Subcutaneous adipose tissue (tissue), 4 donors: ENCODE results near the gene CEP250. TPM values are rescaled to one million over a fixed set of nuclear protein-coding genes. Genes with fewer than 3 reads are reported as not detected.

Experiments
- total RNA-seq, 4 donors: library from RNA; depleted of rRNA; stranded (reverse); fragments of >200 nt; gene quantifications; one replicate each; pipeline ENCODE4 v1.1.0, GENCODE V29; 2016
- TF ChIP-seq, protein P1 (sequence below): fragments of 450-650 bp; IDR thresholded peaks from one replicate; pipeline ENCODE4 v1.5.1; 2016; ENCODE audit warnings: low read depth, mild to moderate bottlenecking, control low read depth, antibody characterized with exemption, moderate library complexity

The CEP250 gene
- total RNA-seq, 4 donors from 2014 or later: 6.8 to 31.6 (median 20.6) TPM

DNA sequence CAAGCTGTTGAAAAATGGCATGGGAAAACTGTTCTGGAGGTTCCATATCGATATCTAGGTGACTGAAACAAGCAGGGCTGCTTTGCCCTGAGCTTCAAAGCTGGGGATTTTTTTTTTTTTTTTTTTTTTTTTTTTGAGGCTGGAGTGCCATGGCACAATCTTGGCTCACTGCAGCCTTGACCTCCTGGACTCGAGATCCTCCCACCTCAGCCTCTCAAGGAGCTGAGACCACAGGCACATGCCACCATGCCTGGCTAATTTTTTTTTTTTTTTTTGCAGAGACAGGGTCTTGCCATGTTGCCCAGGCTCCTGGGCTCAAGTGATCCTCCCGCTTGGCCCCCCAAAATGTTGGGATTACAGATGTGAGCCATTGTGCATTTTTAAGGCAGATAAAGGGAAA, 97.5 kb downstream of the CEP250 start:
- TF ChIP-seq, protein P1, sequence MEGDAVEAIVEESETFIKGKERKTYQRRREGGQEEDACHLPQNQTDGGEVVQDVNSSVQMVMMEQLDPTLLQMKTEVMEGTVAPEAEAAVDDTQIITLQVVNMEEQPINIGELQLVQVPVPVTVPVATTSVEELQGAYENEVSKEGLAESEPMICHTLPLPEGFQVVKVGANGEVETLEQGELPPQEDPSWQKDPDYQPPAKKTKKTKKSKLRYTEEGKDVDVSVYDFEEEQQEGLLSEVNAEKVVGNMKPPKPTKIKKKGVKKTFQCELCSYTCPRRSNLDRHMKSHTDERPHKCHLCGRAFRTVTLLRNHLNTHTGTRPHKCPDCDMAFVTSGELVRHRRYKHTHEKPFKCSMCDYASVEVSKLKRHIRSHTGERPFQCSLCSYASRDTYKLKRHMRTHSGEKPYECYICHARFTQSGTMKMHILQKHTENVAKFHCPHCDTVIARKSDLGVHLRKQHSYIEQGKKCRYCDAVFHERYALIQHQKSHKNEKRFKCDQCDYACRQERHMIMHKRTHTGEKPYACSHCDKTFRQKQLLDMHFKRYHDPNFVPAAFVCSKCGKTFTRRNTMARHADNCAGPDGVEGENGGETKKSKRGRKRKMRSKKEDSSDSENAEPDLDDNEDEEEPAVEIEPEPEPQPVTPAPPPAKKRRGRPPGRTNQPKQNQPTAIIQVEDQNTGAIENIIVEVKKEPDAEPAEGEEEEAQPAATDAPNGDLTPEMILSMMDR: no peak

DNA sequence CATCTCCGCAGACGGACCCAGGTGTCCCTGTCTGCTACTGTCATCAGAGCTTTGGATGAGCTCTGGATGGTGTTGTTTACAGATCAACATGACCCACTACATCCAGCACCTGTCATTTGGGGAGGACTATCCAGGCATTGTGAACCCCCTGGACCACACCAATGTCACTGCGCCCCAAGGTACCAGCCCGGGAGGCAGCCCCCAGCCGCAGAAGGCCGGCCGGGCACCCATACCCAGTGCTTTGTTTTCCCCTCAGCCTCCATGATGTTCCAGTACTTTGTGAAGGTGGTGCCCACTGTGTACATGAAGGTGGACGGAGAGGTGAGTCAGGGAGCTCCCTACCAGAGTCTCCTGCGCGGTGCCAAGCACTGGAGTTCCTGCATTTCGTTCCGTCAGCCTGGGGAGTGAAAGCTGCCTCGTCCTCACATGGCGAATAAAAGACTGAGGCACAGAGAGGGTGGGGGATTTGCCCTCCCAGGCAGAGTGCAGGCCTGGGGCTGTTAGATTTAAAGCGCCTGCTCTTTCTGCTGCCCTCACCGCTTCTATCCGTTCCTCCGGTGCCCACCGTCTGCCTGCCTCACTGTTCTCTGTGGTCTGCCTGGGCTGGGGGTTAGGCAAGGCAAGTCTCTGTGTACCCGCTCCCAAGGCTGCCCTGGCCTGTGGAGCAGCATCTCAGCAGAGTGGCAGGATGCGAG, 100.7 kb downstream of the CEP250 start:
- TF ChIP-seq, protein P1: no peak

DNA sequence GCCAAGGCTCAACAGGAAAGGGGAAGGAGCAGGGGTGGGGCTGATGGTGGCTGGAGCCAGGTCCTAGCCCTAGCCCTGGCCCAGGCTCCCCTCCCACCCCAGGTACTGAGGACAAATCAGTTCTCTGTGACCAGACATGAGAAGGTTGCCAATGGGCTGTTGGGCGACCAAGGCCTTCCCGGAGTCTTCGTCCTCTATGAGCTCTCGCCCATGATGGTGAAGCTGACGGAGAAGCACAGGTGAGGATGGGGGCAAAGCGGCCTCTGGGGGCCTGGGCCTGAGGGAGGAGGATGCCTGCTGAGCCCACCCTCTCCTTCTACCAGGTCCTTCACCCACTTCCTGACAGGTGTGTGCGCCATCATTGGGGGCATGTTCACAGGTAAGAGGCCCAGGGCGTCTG, 101.5 kb downstream of the CEP250 start:
- TF ChIP-seq, protein P1: no peak

DNA sequence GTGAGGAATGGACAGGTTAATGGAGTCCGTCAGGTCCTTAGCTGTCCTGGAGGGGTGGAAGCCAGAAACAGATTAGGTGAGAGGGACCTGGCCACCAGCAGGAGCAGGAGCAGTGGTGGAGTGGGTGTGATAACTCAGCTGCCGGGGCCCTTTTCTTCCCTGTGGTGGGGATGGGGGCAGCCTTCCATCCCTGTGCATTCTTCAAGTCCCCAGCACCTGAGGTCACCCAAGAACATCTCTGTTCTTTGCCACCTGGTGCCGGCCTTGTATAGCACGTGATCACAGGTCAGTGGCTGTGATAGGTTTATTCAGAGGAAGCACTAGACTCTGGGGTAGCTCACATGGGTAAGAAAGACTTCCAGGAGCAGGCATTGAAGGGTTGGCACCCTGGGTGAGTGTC, 103.1 kb downstream of the CEP250 start:
- TF ChIP-seq, protein P1: no peak

DNA sequence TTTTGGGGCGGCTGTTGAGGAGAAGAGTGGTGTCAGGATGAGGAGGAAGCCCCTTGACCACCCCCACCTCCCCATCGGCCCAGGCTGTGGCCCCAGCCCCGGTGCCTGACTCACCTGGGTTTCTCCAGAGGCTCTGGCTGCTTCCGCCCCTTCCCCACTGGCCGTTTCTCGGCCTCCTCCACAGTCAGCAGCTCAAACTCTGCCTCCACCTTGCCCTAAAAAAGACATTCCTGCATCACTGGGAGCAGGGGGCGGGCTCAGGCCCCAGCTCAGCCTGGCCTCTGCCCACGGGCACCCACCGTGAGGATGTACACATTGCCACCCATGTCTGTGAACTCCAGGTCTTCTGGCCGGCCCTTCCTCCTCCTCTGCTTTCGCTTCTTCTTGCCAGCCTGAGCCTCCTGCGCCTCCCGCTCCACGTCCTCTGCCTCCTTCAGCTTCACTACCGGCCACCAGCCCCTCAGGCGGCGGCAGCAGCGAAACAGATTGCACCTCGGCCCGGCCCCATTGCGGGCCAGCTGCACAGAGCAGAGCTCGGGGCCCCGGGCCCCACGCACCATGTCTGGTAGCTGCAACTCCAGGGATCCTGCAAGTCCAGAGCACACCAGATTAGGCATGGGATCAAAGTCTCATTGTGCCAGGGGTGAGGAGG, 103.8 kb downstream of the CEP250 start:
- TF ChIP-seq, protein P1: no peak

DNA sequence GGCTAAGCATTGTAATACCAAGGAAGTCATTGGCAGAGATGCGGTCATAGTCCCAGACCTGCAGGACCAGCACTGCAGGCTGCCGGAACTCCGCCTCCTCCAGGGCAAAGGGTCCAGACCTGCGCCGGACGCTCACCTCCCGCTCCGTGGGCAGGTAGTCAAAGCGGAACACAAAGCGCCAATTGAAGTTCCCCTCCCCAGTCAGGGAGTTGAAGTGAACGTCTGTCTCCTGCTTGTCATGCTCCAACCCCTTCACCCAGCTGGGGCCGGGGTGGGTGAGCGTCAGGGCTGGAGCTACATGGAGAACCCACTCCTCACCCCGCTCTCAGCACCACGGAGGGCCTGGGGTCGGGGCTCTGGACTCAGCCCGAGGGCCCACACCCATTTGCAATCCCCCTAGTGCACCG, 104.7 kb downstream of the CEP250 start:
- TF ChIP-seq, protein P1: no peak

DNA sequence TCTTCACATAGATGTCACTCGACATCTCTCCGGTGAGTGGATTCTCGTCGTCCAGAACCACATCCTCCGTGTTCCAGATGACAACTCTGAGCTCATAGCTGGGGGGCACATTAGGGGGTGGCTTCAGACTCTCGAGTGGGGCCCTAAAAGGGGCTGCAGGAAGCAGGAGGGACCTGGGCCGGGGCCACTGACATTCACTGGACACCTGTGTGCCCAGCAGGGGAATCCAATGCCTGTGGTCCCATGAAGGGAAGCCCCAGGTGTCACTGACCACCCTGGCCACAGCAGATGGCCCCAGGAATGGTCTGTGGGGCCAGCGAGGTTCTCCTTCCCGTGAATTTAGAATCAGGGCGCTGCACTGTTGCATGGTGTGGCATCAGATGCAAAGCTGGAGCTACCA, 105.1 kb downstream of the CEP250 start:
- TF ChIP-seq, protein P1: no peak
